ENCODE measurements around the gene FBXO11.
"Not testable (repeated sequence)": the region's sequence is repeated elsewhere in the genome, so short reads cannot be mapped to it uniquely, and the experiment has no call there.

The FBXO11 gene

DNA sequence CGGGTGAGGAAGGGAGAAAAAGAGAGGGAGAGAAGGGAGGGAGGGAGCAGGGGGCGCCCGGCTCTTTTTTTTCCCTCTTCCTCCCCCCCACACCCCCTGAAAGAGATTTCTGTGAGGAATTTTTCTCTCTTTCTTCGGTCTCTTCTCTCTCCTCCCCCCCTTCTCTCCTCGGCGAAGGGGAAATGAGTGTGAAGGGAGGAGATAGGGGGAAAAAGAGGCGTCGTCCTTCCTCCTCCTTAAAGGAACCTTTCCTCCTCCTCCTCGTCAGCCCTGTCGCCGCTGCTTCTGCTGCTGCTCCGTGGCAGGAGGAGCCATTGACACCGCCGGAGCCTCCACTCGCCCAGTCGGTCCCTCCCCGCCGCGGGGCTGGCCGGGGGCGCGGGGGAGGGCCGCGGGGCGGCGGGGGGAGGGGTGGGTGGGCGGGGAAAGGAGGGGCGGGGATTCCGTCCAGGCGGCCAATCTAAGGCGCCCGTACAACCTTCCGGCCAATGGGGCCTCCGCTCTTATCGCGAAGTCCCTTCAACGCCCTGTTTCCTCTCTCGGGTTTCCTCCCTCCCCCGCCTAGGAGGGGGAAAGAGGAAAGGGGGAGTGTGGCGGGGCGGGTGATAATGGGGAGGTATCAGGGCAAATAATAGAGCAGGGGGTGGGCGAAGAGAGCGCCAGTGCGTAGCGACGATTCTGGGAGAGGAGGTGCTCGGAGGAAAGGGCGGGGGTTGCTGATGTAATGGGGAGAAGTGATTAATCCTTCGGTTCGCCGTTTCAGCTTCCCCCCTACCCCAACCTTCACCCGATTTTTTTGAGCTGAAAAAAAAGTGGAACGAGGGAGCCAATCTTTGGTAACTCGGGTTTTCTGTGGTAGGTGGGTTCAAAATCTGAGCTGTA, at the start of gene FBXO11:
TSS of gene FBXO11 (minus strand) at position 342 of the 882 bp plus-strand sequence. CDS start 778 bp downstream, outside the sequence.
- Mint-ChIP-seq H3K4me3 (peak within 1 kb of the TSS; percentile 92), H3K4me1 (peaks cover 22% of the 10 kb centered on the region), H3K27ac (peak within 1 kb of the TSS; percentile 90), H3K9me3 (no peaks in the 10 kb centered on the region), H3K27me3 (no peaks in the 10 kb centered on the region), H3K36me3 (peaks cover 3% of the 10 kb centered on the region)
- ATAC-seq (ENCODE audit: low read depth), result peak; percentile 78
- peak; percentile 84 to 90 for DNase-seq (ENCODE audit: low spot score in 2 of 2)

DNA sequence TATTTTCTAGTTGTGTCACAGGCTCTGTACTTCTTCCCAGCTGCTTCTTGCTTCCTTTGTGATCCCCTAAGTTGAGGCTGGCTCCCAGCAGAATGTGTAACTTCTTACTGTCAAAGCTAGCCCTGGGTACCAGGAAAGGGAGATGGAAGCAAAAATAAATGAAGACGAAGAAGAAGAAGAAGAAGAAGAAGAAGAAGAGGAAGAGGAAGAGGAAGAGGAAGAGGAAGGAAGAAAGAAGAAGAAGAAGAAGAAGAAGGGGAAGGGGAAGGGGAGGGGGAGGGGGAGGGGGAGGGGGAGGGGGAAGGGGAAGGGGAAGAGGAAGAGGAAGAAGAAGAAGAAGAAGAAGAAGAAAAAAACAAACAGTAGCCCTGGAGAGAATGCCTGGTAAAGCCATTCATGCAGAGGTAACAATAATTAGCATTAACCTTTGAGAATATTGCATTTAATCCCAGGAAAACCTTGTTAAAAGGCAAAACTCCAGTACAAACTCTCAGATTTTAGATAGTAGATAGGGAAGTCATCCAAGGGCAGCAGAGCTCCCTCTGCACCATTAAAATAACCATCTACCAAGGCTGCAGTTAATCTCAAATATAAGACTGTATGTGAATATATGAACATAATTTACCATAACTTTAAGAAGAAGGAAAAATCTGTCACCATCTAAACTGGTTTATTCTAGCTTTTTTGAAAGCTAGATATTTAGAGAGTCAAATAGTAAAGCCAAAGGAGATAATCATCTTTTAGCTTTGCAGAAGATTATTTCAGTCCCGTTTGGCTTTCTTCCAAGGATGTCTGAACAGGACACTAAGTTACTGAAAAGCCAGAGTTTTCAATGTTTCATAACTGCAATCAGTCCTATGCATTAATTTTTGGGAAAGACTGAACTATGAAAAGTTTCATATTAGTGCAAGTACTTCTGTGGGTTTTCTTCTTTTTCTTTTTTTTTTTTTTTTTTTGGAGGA, 44.3 kb upstream of the FBXO11 start:
- H3K36me3 Mint-ChIP-seq, result peaks cover 2% of the 10 kb centered on the region
- H3K9me3 Mint-ChIP-seq, result peaks cover 4% of the 10 kb centered on the region
- peak overlapping the region; percentile 39 for H3K27ac Mint-ChIP-seq
- ATAC-seq (ENCODE audit: low read depth) (no peak), DNase-seq (ENCODE audit: low spot score in 2 of 2) (no peak)
- no peak overlapping the region for H3K4me3 Mint-ChIP-seq
- peaks cover 3% of the 10 kb centered on the region for H3K27me3 Mint-ChIP-seq
- H3K4me1 Mint-ChIP-seq, result peaks cover 3% of the 10 kb centered on the region

DNA sequence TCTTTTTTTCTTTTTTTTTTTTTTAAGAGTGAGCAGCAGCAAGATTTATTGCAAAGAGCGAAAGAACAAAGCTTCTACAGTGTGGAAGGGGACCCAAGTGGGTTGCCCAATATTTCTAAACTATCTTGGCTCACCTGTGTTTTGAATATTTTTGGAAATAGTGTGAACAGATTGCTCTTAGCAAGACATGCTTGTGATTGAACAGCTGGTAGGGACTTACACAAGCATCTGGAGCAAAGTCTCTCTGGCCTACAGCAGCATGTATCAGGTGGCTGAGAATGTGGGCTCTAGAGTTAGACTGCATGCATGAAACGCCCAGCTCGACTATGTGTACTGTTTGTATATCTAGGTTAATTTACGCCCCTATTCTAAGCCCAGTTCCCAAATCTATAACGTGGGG, 40.3 kb upstream of the FBXO11 start:
- DNase-seq (ENCODE audit: low spot score in 2 of 2), result no peak
- peaks cover 4% of the 10 kb centered on the region for H3K9me3 Mint-ChIP-seq

DNA sequence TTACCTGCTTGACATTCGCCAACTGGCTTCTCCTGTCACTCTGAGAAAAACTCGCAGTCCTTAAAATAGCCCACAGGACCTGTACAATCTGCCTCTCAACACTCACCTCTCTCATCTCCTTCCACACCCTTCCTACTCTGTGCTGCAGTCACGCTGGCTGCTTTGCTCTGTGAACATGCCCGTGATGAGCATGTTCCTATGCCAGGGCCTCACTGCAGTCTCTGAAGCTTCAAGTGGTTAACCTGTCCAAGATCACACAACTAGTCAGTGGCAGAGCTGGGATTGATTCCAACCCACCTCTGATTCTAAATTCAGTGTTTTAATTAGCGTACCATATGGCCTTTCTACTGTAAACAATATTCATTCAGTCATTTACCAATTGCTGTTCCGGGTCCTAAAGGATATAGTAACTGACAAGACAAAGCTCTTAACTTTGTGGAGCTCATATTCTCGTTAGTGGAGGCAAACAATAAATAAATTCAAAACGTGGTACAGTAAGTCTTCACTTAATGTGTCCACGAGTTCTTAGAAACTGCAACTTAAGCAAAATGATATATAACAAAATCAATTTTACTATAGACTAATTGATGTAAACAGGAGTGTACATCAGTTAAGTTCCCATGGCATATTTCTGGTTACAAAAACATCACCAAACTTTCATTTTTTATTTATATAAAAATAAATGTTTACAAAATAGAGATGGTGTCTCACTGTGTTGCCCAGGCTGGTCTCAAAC, 38.9 kb upstream of the FBXO11 start:
- no peak for DNase-seq (ENCODE audit: low spot score in 2 of 2)

More for the DNA sequence above, 40.3 kb upstream of the FBXO11 start:
- Mint-ChIP-seq H3K27me3 (no peaks in the 10 kb centered on the region), H3K4me3 (no peak overlapping the region), H3K4me1 (peaks cover 3% of the 10 kb centered on the region), H3K36me3 (peaks cover 2% of the 10 kb centered on the region), H3K27ac (no peak overlapping the region)
- ATAC-seq (ENCODE audit: low read depth), result no peak

DNA sequence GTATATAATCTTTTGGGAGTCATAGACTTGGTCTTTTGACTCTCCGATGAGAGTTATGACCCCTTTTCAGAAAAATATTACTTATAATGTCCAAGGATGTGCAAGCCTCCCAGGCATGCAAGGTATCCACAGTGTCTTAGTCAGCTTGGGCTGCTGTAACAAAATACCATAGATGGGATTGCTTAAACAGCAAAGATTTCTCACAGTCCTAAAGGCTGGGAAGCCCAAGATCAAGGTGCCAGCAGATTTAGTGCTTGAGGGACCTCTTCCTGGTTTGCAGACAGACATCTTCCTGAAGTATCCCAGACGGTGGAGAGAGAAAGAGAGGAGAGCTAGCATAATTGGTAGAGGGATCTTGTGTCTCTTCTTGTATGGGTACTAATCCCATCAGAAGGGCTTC, 35.6 kb upstream of the FBXO11 start:
- no peaks in the 10 kb centered on the region for H3K9me3 Mint-ChIP-seq
- no peak overlapping the region for H3K27ac Mint-ChIP-seq
- H3K27me3 Mint-ChIP-seq, result peaks cover 8% of the 10 kb centered on the region
- no peak for DNase-seq (ENCODE audit: low spot score in 2 of 2)
- H3K4me3 Mint-ChIP-seq, result no peak overlapping the region
- no peaks in the 10 kb centered on the region for H3K36me3 Mint-ChIP-seq
- ATAC-seq (ENCODE audit: low read depth), result no peak
- H3K4me1 Mint-ChIP-seq, result no peaks in the 10 kb centered on the region

More for the DNA sequence above, 38.9 kb upstream of the FBXO11 start:
- Mint-ChIP-seq H3K4me1 (peaks cover 1% of the 10 kb centered on the region), H3K4me3 (no peak overlapping the region), H3K27me3 (peaks cover 5% of the 10 kb centered on the region), H3K27ac (no peak overlapping the region), H3K9me3 (peaks cover 2% of the 10 kb centered on the region), H3K36me3 (peaks cover under 1% of the 10 kb centered on the region)
- ATAC-seq (ENCODE audit: low read depth), result no peak

DNA sequence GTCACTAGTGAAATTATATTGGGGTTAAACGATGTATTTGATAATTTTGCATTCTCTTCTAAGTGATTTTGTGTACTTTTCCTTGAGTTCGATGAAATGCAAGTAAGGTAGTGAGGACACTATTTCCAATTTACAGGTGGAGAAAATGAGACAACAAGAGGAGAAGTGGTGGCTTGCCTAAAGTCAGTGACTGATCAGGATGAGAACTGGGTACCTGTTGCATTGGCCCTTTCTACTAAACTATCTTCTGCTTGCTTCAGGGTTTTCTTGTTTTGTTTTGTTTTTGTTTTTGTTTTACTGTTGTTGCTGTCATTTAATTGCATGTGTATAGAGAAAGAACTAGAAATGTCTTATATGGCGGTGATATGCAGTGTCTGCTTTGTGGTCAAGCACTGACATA, 31.4 kb upstream of the FBXO11 start:
- no peak overlapping the region for H3K4me3 Mint-ChIP-seq
- DNase-seq (ENCODE audit: low spot score in 2 of 2) (no peak), ATAC-seq (ENCODE audit: low read depth) (no peak)
- H3K36me3 Mint-ChIP-seq, result no peaks in the 10 kb centered on the region
- H3K4me1 Mint-ChIP-seq, result peaks cover 2% of the 10 kb centered on the region
- no peak overlapping the region for H3K27ac Mint-ChIP-seq
- peaks cover 9% of the 10 kb centered on the region for H3K27me3 Mint-ChIP-seq
- no peaks in the 10 kb centered on the region for H3K9me3 Mint-ChIP-seq

DNA sequence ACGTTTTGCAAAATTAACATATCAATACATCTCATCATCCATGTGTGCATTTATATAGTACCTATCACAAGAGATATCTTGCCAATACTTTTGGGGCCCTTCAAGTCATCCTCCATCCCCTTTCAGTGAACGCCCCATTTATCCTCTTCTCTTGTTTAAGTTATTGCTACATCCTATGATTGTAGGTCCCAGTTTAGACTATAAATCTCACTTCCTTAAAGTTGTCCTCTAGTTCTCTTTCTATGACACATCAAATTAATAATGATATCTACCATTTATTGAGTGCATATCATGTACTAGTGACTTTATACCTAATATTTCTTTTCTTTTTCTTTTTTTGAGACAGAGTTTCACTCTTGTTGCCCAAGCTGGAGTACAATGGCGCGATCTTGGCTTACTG, 28.8 kb upstream of the FBXO11 start:
- peaks cover 2% of the 10 kb centered on the region for H3K36me3 Mint-ChIP-seq
- H3K27me3 Mint-ChIP-seq, result peaks cover 5% of the 10 kb centered on the region
- peaks cover 2% of the 10 kb centered on the region for H3K4me1 Mint-ChIP-seq
- ATAC-seq (ENCODE audit: low read depth) (no peak), DNase-seq (ENCODE audit: low spot score in 2 of 2) (no peak)
- no peak overlapping the region for H3K27ac Mint-ChIP-seq
- H3K4me3 Mint-ChIP-seq, result no peak overlapping the region
- H3K9me3 Mint-ChIP-seq, result peaks cover 2% of the 10 kb centered on the region

DNA sequence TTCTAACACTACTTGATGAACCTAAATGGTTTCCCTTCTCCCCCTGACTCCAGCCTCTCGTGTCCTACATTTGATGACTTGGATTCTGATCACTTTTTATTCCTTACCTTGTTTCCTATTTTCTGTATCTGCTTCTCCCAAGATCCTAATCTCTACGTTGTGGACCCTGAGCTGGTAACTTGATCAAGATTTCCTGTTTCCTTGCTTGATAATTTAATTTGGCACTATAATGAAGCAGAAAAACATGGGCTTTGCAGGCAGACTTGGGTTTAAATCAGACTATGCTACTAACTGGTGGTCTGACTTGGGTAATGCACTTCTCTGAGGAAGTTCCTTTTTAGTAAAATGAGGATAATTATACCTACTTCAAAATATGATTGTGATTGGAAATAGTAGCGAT, 11.7 kb upstream of the FBXO11 start:
- no peak for DNase-seq (ENCODE audit: low spot score in 2 of 2)
- Mint-ChIP-seq H3K4me3 (no peak overlapping the region), H3K27ac (no peak overlapping the region), H3K4me1 (no peaks in the 10 kb centered on the region), H3K27me3 (no peaks in the 10 kb centered on the region), H3K9me3 (no peaks in the 10 kb centered on the region), H3K36me3 (peaks cover 4% of the 10 kb centered on the region)
- ATAC-seq (ENCODE audit: low read depth), result no peak

DNA sequence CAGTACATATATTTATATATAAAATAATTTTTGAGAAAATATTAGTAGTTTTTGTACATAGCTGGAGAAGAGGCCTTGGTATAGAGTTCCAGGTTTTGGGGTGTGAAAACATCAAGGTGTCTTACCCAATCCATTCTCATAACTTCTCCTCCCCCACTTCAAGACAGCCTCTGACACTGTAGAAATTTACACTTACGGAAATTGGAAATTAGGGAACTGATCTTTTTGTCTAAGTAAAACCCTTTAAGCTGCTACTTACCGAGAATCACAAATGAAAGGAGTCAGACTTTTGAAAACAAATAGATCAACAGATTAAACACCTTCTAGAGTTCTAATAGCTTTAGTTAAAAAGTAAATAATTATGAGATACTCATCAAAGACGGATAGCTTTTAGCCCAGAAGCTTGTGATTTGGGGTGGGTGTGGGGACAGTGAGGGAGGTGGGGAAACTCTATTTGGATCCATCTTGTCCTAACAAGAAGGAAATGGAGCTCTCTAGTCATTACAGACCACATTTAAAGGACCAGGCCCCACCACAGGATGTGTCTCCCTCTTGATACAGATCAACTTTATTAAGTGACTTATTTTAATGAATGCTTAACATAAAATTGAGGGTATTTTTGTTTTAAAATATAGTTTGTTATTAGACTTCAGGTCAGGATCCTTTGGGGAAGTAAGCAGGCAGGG, 11.1 kb upstream of the FBXO11 start:
- Mint-ChIP-seq H3K4me3 (no peak overlapping the region), H3K4me1 (peaks cover under 1% of the 10 kb centered on the region), H3K9me3 (no peaks in the 10 kb centered on the region), H3K36me3 (peaks cover 4% of the 10 kb centered on the region), H3K27ac (no peak overlapping the region), H3K27me3 (no peaks in the 10 kb centered on the region)
- no peak for DNase-seq (ENCODE audit: low spot score in 2 of 2)
- no peak for ATAC-seq (ENCODE audit: low read depth)

DNA sequence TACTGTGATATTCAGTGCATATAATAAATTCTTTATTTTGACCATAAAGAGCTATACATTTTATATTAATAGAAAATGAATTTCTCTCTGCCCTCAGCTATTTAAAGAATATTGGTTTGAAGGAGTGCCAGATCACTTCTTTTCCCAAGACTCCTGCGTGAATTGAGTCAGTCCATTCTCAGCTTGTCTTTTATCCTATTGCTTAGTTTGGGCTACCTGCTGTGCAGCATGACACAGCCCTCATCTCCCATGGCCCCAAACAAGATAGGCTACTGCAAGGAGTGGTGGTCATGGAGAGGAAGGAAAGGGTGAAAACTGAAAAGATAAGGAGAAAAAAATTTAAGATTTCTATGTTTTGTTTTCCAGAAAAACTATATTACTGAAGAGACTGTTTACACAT, 10.1 kb upstream of the FBXO11 start:
- H3K4me1 Mint-ChIP-seq, result peaks cover 3% of the 10 kb centered on the region
- no peak overlapping the region for H3K27ac Mint-ChIP-seq
- no peak for DNase-seq (ENCODE audit: low spot score in 2 of 2)

DNA sequence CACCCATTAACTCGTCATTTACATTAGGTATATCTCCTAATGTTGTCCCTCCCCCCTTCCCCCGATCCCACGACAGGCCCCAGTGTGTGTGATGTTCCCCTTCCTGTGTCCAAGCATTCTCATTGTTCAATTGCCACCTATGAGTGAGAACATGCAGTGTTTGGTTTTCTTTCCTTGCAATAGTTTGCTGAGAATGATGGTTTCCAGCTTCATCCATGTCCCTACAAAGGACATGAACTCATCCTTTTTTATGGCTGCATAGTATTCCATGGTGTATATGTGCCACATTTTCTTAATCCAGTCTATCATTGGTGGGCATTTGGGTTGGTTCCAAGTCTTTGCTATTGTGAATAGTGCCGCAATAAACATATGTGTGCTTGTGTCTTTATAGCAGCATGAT, 4.4 kb upstream of the FBXO11 start:
- H3K9me3 Mint-ChIP-seq; ATAC-seq (ENCODE audit: low read depth); H3K27ac Mint-ChIP-seq; H3K27me3 Mint-ChIP-seq; H3K4me1 Mint-ChIP-seq; DNase-seq (ENCODE audit: low spot score in 2 of 2); H3K36me3 Mint-ChIP-seq; H3K4me3 Mint-ChIP-seq: not testable (repeated sequence)

More for the DNA sequence above, 10.1 kb upstream of the FBXO11 start:
- H3K36me3 Mint-ChIP-seq, result peaks cover 4% of the 10 kb centered on the region
- no peaks in the 10 kb centered on the region for H3K27me3 Mint-ChIP-seq
- H3K9me3 Mint-ChIP-seq, result no peaks in the 10 kb centered on the region
- no peak for ATAC-seq (ENCODE audit: low read depth)
- no peak overlapping the region for H3K4me3 Mint-ChIP-seq

DNA sequence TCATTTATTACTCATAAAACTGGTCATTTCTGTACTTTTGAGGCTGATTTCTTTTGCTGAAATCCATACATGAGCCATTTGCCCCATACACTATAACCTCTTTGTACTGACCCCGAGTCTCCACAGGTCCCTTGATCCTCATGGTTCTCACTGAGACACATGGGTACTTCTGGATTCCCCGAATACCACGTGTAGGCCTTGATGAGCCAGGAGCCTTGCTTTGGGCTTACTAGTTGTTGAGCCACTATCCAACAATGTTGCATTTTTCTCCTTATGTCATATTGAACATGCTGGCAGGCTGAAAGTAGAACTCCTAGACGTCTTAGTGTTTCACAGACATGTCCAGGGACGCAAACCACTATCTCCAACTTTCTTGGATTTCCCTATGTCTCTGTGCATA, 2.4 kb upstream of the FBXO11 start:
- H3K27me3 Mint-ChIP-seq, result no peaks in the 10 kb centered on the region
- peaks cover 3% of the 10 kb centered on the region for H3K36me3 Mint-ChIP-seq
- H3K4me3 Mint-ChIP-seq, result no peak overlapping the region
- no peak overlapping the region for H3K27ac Mint-ChIP-seq
- ATAC-seq (ENCODE audit: low read depth) (no peak), DNase-seq (ENCODE audit: low spot score in 2 of 2) (no peak)
- H3K9me3 Mint-ChIP-seq, result no peaks in the 10 kb centered on the region
- peaks cover 17% of the 10 kb centered on the region for H3K4me1 Mint-ChIP-seq

All from memory B cell (primary cell).